Tibial nerve (tissue), 4 donors: ENCODE measurements around the gene MYADM.

Source experiments
- CTCF ChIP-seq, 5 experiments: fragments of 200-600 bp in 3 of 5; fragments of 450-650 bp in 2 of 5; sonication (generic) in 3 of 5; IDR thresholded peaks; one replicate each; pipeline ENCODE4 v1.5.1; 2016 to 2019; ENCODE audit warnings: antibody characterized with exemption in 5 of 5, mild to moderate bottlenecking in 3 of 5, moderate library complexity in 2 of 5
- EP300 ChIP-seq, 2 donors: sonication (generic); formaldehyde crosslinking; IDR thresholded peaks; one replicate each; pipeline ENCODE4 v1.6.1; 2017; ENCODE audit warnings: antibody characterized with exemption in 2 of 2, mild to moderate bottlenecking in 1 of 2
- POLR2A ChIP-seq, 2 donors: fragments of 450-650 bp; IDR thresholded peaks; one replicate each; pipeline ENCODE4 v1.6.1; 2017; ENCODE audit warnings: antibody characterized with exemption in 2 of 2, mild to moderate bottlenecking in 2 of 2, moderate library complexity in 2 of 2

- TF ChIP-seq CTCF (IDR thresholded peaks at IDR 0.05) (peak in 4 of 5 experiments; percentile 19 to 77 (median 42)), POLR2A (IDR thresholded peaks at IDR 0.05) (peak; percentile 46 to 74), EP300 (IDR thresholded peaks at IDR 0.05) (peak; percentile 55 to 82)
These were observed 1.5 kb downstream of the MYADM start for GRCh38 chr19:53868892-53869804.
